AG20443 (cell line): Measurements from ENCODE around the gene KCNIP4.

Experiments
- DNase-seq: peaks from one replicate; pipeline ENCODE4 v3.0.0; 2012; ENCODE audit warnings: low spot score, mixed read lengths

Gene KCNIP4

DNA sequence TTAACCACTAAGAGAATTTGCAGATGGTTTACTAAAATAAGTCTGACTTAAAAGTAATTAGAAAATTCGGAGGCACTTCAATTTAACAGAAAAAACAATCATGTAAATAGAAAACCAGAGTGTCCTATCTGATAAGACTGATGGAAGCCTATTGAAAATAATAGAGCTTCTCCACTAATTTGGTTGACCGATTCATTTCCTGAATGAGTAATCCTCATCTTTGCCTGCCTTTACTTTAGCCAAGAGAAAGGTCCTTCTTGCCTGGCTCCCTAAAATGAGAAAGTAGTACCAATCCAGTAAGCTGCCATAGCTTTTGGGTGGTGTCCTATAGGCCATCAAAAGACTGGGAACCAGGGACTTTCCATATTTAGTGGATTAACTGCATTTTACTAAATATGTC lies 48.4 kb downstream of the KCNIP4 start:
- no peak for DNase-seq

DNA sequence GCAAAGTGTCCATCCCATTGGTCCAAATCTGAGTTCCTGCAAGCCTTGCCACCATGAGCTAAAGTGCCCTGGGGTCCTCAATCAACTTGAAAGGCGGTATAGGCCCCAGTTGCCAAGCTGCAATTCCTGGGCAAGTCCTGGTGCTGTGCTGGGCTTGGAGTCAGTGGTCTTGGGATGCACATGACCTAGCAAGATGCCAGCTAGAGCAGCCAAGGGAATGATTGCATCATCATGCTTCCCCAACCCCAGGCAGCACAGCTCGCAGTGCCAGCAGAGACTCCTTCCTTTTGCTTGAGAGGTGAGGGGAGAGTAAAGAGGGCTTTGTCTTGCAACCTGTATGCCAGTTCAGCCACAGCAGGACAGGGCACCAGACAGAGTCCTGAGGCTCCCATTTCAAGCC lies 50.5 kb downstream of the KCNIP4 start:
- DNase-seq, result no peak

DNA sequence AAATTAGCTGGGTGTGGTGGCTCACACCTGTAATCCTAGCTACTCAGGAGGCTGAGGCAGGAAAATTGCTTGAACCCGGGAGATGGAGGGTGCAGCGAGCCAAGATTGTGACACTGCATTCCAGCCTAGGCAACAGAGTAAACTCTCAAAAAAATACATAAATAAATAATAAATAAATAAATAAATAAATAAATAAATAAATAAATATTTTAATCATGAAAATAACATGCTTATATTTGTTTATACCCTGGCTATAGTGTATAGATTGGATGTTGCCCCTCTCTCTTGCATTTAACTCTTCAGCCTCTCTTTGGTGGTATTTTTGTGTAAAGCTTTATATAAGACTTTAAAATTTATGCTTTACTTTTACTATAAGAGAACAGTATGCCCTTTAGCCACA lies 51.8 kb downstream of the KCNIP4 start:
- DNase-seq, result no peak

DNA sequence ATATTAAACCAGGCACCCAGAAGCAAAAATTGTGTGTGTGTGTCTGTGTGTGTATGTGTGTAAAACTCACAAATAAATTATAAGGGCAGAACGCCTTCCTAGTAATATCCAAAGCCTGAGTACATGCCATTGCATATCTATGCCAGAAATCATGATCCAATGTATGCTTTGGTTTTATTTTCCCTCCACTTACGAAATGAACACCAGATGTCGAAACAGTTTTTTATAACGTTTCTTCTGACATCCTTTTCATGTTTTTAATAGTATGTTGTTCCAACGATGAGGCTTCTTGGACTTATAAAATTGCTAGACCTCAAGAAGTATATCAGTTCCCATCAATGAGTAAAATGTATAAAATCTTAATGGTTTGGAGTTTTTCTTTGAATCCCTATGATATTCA lies 55.4 kb downstream of the KCNIP4 start:
- no peak for DNase-seq

DNA sequence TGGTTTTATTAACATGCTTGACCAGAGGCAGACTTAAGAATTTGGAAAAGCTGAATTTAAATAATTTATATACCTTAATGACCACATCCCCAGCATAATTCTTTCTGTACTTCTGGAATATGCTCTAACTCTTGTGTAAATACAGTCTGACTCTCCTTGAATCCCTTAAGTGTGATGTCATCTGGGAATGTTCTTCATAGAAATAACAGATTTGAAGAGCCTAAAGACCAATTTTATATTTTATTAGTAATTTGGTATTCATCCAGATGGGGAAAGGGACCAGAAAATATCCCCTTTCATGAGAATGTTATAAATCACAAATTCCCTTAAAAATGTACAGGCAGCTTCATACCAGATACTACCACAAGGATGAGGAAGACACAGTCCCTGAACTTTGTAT lies 58.3 kb downstream of the KCNIP4 start:
- no peak for DNase-seq

DNA sequence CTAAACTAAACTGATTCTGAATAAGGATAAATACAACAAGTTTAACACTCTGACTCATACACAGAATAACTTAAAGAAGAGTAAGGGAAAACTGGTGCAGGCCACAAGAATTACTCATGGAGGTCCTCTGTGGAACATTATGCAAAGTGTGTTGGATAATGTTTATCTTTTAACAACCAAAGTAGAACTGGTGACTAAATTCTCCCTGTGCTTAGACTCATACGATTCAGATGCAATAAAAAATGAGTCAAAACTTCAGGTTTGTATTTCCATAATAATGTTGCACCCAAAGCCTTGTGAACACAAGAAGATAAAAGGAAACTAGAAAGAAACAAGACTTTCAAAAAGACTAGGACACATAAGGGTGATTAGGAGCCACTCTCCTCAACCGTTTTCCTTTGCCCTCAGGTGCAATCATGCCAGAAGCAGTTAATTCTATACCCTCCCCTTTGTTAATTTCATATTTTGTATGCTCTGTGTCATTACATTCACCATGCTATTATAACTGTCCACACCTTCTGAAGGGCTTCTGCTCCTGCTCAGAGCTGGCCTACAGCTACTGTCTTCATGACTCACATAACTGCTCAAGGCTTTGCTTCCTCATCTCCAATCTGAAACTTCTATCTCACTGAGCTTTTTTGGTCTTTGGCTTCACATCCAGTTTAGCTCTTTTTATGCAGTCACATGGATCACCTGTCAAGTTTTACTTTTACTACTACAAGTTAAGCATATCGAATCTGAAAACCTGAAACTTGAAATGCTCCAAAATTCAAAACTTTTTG lies 60.2 kb downstream of the KCNIP4 start:
- DNase-seq, result peak; percentile 54

DNA sequence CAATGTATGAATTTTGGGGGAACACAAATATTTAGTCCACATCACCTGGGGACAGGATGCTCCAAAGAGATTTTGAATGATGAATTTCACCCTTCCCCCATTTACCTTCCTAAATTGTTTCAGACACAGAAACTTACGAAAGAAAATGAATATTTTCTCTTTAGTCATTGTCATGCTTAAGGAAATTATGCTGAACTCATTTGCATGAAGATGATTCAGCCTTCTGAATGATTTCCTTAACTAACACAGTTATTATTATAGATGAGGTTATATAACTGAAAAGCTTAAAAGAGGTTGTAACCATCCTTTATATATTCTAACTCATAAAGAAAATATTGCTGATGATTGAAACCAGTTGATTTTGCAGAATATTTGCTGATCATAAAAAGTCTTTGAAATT lies 61.1 kb downstream of the KCNIP4 start:
- no peak for DNase-seq

DNA sequence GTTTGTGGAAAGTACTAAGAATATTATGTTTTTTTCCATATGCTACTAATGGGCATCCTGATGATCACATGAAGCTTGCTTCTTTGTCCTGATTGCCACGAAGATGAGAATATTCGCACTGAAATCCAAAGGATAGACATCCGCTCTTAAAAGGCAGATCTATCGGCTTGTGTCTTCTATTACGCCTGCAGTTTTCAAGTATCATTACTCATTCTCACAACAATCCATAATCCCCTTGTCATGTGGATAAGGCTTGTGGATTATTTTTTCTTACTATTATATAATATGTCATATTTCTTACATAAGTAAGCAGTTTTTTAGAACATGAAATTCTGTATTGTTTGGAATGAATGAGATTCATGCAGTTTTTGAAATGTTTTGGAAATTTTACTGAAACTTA lies 62.8 kb downstream of the KCNIP4 start:
- no peak for DNase-seq

DNA sequence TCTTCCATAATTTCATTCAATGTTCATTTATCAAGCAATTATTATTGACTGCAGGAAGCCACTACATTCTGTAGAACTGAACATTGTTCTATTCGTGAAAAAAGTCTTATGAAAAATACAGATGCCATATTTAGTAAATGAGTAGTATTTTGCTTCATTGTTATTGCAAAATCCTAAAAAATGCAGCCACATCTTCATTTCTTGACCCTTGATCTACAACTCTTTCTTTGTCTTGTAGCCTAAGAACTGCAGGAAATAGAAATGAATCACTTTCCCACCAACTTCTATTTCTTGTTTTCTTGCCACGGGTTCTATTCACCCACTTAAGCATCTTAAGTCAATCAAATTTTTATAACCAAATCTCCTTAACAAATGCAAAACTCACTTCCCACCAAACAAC lies 63.3 kb downstream of the KCNIP4 start:
- peak; percentile 23 for DNase-seq

DNA sequence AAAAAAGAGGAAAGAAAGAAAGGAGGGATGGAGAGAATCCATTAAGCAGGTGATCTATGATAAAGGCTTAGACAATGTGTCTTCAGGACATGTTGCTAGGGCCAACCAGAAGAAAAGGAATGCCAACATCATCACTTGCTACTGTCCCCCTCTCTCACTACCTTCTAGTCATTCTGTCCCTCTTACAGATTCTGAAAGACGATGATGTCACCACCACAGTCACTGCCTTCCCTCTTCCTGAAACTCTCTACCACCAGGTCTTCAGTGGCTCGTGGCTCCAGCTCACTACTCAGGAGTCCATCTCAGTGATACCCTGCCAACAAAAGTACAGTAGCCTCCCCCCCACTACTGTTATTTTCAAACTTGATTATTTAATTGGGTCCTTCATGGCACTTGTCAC lies 64.0 kb downstream of the KCNIP4 start:
- DNase-seq, result no peak

DNA sequence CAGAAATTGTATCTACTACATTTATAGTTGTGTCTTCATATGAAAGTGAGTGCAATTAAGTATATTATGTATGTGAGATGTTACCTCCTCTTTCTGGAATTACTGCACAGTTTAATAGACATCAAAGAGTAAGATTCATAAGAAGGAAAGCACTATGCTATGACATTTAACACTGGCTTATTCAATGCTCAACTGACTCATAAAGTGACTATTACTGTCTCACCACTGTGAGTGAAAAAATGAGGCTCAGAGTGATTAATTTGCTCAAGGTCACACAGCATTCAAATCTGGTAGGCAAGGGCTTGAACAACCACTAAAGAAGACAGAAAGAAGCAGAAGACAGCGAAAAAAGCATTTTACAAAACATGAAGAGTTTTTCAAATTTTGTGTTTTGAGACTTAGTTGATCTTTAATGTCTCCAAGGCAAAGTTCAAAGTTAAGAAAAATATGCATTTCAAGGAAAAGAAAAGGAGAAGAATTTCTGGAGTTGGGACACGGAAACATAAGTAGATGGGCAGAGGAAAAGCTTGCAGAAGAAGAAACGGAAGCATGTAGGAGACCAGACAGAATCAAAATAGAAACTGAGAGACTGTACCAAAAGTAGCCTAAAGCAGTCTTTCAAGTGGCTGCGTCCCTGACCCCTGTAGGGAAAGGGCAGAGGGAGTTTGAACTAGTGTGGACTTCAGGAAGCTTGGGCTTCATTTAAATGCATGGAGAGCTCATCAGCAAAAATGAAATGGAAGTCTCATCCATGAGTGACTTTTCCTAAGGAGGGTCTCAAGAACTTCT lies 66.3 kb downstream of the KCNIP4 start:
- DNase-seq, result no peak

DNA sequence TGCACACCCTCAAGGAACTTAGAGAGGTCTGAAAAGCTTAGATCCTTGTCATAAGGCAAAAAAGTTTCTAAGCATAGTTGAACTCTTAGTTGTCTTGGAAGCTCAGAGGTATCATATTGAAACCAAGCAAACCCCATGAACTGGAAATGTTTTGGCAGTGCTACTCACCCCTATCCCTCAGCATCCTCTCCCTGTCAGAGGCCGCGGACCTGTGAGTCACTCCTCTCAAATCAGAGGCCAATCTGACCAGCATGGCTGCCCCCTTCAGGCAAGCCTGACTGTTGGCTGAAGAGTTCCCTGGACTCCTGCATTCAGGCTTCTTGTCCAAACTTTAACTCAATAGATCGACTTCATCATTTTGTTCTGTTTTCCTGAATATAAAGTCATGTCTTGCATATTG lies 69.4 kb downstream of the KCNIP4 start:
- peak; percentile 56 for DNase-seq

DNA sequence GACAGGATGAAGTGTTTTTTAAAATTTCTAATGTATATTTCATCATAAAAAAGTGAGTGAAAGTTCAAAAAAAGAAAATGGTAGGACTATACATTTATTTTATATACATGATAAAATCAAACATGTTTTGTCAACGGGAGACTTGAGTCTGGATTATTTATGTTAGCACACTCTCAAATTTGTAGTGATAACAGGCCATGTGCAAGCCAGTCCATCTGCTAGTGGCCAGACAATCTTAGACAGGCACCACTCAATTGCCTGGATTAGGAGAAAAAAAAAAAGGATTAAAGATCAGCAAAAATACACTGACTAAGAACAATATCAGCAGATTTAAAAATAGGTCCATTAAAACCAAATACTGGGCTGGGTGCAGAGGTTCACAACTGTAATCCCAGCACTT lies 71.9 kb downstream of the KCNIP4 start:
- no peak for DNase-seq

DNA sequence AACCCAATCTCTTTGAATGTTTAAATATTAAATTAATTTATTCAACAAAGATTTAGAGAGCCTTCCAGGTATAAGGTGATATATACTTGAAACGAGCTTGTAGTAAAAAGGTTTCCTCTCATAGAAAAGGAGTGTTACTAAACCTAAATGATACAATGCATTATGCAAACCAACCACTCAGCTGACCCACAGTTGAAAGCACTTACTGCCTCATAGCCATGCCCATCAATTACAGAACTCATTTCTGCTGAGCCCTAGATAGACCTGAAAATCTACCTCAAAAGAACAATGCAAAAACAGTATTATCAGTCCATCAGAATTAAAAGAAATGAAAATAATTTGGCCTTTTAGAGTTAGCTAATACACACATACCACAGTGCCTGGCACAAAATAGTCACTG lies 75.4 kb downstream of the KCNIP4 start:
- DNase-seq, result no peak

DNA sequence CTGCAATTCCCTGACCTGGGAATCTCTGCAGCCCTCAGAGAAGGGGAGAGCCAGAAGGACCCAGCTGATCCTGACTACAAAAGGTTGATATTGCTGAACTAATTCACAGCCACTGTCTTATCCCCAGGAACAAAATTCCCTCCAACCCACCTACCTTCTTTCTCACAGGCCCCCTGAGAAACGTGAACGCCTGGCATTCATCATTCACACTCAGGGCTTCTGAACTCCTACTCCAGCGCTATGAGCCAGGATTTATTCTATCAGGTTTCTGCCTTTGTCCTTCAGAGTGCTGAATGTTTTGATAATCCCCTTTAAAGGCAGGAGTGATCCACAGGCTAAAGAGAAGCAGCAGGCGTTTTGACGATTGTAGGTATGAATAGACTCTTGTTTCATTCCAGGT lies 76.5 kb downstream of the KCNIP4 start:
- DNase-seq, result no peak

DNA sequence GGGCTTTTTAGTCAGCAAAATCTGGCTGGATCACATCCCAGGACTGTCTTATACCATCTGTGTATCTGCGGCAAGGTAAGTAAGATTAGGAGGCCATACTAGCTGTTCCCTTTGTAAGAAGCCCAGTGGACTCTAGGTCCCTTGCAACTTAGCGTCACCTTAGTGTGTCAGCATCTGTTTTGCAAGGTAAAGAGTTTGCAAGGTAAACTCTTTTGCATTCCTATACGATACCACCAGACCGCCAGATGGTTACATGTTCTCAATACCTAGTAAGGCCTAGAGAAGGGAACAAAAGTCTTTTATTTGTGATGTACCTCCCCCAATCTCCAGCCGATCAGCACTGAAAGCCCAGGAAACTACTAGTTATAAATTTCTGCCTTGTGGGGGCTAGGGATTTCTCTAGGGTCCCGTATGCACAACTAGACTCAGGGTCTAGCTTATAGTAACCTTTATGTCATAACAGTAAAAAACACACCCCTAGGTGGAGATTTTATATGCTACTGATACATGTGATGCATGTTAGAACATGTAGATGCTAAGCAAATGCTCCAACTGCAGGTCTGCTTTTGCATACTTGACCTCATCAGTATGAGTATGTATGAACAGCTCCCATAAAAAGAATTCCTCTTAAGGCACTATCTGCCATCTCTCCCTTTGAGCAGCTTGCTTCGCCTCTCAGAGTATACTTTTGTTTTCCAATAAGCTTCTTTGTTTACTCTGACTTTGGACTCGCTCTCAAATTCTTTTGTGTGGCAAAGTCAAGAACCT lies 78.4 kb downstream of the KCNIP4 start:
- DNase-seq, result no peak

DNA sequence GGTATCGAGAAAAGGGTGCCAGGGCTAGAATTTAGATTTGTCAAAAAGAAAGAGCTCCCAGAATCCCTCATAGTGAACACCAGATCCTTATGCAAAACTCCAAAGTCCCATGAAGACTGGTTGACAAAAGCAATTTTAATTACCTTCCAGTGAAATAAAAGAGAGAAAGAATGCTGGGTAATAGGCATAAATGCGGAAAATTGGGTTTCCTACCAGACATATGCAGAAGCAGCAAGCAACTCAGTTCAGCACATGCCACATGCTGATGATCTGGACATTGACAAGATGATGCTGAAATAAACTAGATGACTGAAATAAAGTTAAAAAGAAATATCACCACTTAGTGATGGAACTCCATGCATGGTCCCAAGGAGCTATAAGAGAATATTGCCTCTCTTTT lies 83.9 kb downstream of the KCNIP4 start:
- DNase-seq, result no peak

DNA sequence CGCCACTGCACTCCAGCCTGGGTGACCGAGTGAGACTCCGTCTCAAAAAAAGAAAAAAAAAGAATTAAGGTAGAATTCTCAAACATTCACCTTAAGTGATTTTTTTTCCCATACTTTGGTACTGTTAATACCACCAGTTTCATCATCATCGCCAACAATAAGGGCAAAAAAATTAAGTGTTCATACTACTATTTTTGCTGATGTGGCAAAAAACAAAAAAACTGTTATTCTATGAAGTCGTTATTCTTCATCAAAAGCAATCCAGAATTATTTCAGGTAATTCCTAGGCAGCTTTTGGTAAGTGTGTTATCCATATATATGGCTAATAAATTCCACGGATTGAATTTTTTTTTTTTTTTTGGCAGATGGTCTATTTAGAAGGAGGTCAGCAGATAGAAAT lies 85.7 kb downstream of the KCNIP4 start:
- no peak for DNase-seq

DNA sequence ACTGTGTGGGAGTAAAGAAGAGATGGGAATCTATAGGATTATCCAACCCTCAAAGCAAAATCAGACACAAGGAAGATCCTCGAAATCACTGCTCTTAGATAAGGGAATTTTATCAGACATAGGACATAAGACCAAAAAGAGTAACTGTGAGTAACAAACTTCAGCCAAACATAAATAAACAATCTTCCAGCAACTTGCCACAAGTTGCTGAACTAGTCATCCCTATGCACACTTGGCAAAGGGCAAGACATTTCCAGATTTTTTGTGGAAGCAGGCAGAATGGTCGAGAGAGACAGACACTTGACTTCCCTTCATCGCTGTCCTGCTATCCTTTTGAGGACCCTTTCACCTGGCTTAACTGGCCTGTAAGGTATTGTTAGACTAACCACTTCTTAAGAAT lies 89.6 kb downstream of the KCNIP4 start:
- peak; percentile 47 for DNase-seq

DNA sequence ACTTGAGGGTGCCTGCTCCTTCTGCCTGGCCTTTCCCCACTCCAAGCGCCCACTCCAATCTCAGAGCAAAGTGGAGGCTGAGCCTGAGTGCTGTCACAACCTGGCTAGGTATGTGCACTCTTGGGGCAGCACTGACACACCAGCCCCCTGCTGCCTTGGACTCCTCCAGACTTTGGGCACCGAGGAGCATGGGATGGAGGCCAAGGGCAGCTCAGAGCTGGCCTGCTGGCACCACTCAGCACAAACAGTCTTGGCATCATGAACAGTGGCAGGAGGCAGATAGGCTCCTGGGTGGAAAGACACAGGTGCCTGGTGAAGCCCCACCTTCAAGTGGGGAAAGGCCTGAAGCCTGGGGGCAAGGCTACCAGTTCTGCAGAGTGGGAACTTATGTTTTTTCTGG lies 91.8 kb downstream of the KCNIP4 start:
- no peak for DNase-seq

DNA sequence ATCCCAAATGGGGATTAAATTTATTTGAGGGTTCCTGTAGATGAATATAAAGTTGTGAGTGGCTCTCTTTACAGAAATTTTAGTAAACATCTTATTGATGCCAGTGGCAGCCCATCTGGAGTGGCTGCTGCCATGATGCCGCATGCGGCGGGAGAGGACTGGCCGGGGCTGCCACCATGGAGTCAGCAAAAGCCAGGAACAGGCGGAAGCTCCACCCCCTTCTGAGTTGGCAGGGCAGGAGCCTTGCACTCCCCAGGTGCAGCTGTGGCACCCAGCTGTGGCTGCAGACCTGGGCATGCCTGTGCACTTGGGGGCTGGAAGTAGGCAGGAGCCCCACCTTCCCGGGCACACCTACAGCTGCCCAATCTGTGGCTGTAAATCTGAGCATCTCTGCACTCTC lies 92.3 kb downstream of the KCNIP4 start:
- DNase-seq, result no peak

DNA sequence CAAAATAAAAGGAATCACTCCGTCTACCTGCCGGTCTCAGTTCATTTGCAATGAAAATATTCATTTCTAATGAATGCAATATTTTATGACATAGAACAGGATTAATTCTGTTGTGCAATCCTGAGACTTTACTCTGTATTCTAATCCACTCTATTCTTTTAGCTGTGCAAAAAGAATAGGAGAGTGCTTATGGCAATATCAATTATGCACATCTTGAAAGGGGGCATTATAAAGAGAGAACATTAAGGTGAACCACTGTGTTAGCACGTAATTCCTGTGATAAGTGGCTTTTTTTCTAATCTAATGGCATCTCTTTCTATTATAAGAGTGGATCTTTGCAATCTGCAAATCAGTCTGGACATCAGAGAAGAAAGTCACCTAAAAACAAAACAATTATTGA lies 99.5 kb downstream of the KCNIP4 start:
- no peak for DNase-seq

DNA sequence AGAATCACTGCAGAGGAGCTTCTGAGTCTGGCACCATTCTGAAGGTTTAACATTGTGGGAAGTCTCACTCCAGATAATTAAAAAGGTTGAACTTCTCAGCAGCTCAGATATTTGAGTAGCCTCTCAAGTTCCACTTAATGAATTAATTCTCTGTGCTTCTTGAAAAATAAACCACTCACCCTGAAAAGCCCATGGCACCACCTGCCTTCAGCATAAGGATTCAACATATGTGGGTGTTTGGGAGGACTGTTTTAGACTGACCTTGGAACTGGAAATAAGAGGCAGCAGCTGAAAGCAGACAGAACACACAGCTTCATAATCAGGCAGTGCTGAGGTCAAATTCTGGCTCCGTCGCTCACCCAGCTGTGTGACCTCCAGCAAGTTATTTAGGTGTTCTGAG lies 100.6 kb downstream of the KCNIP4 start:
- DNase-seq, result no peak
